ENCODE data around the gene CENPP.

- no peak for TF ChIP-seq POLR2AphosphoS5 (IDR thresholded peaks at IDR 0.05; ENCODE audit: low read depth, low read length)
- TF ChIP-seq POLR2A (IDR thresholded peaks at IDR 0.05; ENCODE audit: low read depth, low read length) = no peak
- no peak for TF ChIP-seq TAF1 (IDR thresholded peaks at IDR 0.05; ENCODE audit: low read depth, low read length)
These were observed 323.3 kb downstream of the CENPP start for GRCh38 chr9:92649007-92649406.
